DMS53 (cell line): ENCODE measurements around the gene PXYLP1.

Experiments used
- DNase-seq: peaks from one replicate; lab custom pipeline; 2025; lab: John Stamatoyannopoulos, UW

PXYLP1 gene

GRCh38 chr3:141228395-141228794 is 3.2 kb upstream of the PXYLP1 start:
- peak; percentile 88 for DNase-seq

DNA sequence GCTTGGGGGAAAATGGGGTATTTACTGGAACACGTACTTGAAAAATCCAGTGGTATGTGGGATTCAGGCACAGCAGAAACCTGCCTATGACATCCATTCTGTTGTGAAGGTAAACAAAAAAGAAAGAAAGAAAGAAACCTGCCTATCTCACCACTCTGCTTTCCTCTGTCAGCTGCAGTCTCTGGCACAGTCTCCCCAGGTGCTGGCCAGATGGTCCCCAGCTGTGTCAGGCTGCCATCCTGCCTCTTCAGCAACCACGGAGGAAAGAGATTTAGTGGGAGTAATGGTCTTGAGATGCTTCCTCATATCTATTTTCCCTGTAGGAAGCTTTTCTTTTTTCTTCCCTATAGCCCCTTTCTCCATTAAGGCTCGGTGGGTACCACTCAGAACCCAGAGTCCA is 2.5 kb upstream of the PXYLP1 start:
- peak; percentile 59 for DNase-seq

GRCh38 chr3:141230293-141230692 is 1.3 kb upstream of the PXYLP1 start:
- DNase-seq, result peak; percentile 31

DNA sequence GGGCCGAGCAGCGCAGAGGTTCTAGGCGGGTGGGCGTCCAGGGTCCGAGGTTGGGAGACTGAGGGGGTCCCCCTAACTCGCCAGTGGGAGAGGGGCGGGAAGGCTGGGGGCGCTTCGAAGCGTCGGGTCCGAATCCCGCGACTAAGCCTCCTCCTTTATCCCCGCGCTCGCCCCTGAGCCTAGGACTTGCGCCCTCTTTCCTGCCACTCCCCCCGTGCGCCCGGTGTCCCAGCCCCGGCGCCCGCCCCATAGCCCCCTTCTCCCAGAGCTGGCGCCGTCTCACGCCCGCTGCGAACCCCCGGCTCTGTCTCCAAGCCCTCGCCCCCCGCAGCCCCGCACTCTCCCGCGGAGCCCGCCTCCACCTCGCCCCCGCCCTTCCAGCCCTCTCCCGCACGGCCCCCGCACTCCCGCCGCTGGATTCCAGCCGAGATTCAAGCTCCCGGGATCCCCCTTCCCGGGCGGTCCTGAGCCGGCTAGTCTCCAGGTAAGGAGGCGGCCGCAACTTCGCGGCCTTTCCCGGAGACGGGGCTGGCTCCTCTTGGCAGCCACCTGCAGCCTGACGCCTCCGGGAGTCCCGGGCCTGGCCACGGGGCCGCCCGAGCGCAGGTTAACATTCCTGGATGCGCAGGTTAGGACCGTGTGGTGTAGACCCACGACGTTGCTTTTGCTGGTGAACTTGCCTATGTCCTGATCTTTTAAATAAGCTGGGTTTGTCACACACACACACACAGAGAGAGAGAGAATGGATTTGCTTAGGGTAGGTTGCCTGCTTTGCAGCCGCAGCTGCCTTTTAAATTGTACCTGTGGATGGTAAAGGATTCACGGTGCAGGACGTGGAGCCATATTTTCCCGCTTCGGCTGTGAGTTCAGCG is 563 bp downstream of the PXYLP1 start:
- peak; percentile 66 for DNase-seq

DNA sequence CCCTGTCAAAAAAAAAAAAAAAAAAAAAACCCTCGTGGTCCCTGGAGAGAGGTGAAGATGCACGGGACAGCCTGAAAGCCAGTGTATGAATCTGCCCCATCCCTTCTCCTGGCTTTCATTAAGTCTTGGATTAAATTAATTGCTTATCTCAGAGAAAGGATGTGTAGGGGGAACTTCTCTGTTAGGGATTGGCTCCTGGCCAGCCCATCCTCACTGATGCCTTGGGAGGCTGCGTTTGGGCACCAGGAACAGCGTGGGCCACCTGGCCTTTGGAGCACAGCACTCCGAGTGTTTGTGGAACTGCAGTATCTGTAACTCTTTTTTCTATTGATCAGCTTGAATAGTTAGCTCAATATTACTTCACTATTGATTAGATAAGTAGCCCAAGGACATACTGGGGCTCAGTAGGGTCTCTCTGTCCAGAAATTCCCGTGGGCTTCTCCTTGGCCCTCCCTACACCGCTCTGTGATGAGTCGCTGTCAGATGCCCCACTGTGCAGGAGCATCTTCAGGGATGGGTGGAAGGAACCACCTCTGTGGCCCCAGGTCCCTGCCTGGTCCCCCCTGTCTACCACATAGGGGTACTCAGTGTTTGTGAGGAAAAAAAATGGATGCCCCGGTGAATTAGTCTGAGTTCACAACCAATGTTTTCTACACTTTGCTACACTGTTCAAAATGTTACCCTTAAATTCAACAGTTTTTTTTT is 2.0 kb downstream of the PXYLP1 start:
- no peak for DNase-seq

- no peak for DNase-seq
Measured at GRCh38 chr3:141234283-141234682, 2.7 kb downstream of the PXYLP1 start.

DNA sequence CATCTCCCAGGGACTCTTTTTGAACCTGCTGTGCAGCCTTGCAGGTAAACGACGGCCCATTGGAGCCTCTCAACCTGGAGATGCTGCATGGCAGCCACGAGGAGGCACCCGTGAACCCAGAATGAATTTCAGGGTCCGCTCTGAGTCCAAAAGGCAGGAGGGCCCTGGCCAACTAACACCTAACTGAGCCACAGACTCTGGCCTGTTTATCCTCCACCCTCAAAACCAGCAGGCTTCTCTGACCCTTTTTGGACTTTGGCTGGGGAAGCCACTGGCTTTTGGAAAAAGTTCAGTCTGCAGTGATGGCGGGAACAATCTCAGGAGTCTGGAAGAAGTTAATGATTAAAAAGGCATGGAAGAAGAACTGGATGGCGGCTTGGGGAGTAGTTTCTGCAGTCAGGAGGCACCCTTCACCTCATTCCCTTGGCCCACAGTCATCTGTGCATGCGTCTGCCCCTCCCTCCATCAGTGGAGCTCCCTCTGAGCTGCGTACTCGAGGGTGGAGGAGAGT is 4.1 kb downstream of the PXYLP1 start:
- DNase-seq, result peak; percentile 11

- DNase-seq, result no peak
Measured at GRCh38 chr3:141236361-141236760, 4.7 kb downstream of the PXYLP1 start.

DNA sequence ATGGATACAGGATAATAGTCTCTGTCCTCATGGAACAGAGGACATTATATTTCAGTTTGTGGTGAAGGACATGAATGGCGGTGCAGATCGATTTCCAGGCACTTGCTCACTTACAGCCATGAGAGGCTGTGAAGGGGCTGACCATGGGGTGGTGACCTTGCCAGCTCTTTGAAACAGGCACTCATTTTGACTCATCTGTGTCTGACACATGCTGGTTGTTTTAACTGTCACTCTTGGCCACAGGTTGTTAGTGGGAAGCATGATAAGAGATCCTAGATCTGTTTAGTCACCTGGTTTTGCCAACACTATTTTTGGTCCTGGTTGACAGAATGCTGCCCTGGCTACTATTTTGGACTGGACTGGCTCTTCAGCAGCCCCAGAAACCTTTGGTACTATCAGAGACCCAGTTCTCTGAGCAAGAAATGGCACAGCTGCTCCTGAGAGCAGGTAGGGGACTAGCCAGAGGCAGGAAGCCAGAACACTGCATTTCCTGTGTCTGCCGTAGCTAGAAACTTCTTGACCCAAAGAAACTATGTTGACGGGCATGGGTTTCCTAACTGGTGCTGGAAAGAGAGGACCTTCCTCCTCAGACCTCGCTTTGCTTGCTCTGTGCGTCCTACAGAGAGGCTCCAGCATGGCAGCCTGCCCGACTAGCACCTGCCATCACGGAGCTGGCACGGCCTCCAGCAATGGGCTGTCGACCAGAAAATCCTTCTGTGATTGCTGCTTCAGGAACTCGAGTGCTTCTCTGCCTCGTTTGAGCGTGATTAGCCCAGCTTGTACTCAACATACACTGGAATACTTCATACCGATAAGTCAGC is 6.3 kb downstream of the PXYLP1 start:
- DNase-seq, result no peak

- DNase-seq, result peak; percentile 70
Measured at GRCh38 chr3:141239511-141240281, 8.1 kb downstream of the PXYLP1 start.

- DNase-seq, result no peak
Measured at GRCh38 chr3:141240286-141240685, 8.7 kb downstream of the PXYLP1 start.

DNA sequence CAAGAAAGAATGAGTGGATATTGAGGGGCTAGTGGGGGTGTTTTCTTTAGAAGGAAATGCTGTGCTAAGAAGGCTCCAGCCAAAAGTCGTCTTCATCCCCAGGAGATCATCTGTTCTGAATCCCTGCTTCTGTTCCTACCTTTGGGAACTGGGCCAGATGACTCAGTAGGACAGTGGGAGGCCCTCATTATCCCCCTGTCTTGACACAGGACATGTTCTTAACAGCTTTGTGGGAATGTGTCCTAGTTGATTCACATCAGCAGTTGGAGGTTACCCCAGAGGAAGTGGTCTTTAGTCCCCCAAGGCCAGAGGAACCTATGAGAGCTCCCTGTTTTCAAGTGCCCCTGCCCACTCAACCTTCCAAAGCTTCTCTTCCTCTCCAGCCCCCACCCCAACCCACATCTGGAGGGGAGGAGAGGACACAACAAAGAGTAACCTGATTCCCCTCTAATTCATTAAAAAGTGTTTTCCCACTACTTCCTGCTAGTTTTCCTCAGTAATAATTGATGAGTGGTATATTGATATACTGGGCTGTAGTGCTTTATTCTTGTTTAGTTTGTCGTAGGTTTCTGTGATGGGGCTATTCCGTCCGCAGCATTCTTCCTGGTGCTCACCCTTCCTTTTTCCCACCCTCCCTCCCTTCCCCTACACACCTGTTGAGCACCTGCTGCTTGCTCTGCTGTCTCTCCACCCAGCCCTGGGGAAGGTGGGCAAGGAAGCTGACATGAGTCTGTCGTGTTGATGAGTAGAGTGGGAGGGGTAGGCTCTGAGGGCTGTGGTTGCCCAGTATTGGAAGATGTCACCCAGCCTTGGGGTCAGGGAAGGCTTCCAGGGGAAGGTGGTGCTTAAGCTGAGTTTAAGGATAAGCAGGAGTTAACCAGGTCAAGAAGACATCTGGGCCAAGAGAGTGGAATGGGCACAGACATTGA is 9.3 kb downstream of the PXYLP1 start:
- DNase-seq, result no peak

- no peak for DNase-seq
Measured at GRCh38 chr3:141241616-141242376, 10.2 kb downstream of the PXYLP1 start.

- DNase-seq, result no peak
Measured at GRCh38 chr3:141242377-141243092, 10.9 kb downstream of the PXYLP1 start.

DNA sequence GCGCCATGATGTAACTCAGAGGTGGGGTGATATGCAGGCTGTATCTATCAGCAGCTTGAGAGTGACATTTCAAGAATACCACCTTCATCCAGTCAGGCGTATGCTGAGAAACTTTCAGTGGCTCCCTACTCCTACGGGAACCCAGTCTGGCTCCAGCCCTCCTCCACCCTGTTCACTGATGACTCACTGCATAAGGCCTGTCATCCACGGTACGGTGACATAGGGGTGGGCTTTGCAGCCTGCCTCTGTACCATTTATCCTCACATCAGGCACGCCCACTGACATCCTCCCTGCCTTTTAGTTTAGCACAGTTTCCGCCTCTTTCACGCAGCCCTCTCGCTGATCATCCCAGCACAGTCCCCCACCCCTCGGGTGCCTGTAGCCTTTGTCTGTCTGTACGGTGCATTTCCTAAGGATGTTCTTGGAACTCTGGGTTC is 11.7 kb downstream of the PXYLP1 start:
- no peak for DNase-seq

GRCh38 chr3:141246224-141246957 is 14.8 kb downstream of the PXYLP1 start:
- DNase-seq, result no peak

DNA sequence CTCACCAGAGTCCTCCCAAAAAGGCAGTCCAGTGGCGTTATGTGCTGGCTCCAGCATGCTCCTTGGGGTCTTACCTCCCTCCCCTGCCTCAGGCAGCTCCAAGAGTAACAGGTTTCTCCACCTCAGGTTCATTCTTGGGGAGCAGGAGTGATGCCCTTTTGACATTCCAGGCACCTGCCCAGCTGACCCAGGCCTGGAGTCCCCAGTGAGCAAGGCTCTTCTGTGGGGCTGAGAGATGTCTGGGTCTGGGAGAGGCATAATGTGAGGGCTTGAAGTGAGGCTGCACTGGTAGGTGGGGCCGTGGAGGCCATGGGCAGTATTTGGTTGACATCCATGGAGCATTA is 15.3 kb downstream of the PXYLP1 start:
- no peak for DNase-seq

DNA sequence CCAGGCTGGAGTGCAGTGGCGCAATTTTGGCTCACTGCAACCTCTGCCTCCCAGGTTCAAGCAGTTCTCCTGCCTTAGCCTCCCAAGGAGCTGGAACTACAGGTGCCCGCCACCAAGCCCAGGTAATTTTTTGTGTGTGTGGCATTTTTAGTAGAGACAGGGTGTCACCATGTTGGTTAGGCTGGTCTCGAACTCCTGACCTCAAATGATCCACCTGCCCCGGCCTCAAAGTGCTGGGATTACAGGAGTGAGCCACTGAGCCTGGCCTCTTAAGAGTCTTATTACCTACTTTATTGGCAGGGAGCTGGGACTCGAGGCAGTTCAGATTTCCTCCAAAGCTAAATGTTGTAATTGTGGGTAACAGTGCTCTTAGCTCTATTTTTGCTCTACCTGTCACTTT is 16.4 kb downstream of the PXYLP1 start:
- DNase-seq, result no peak
